NCI-H2107 (cell line): ENCODE measurements around the gene SLC38A3.

ENCODE experiments used
- DNase-seq: peaks from one replicate; lab custom pipeline; 2025; lab: John Stamatoyannopoulos, UW

Gene SLC38A3

DNA sequence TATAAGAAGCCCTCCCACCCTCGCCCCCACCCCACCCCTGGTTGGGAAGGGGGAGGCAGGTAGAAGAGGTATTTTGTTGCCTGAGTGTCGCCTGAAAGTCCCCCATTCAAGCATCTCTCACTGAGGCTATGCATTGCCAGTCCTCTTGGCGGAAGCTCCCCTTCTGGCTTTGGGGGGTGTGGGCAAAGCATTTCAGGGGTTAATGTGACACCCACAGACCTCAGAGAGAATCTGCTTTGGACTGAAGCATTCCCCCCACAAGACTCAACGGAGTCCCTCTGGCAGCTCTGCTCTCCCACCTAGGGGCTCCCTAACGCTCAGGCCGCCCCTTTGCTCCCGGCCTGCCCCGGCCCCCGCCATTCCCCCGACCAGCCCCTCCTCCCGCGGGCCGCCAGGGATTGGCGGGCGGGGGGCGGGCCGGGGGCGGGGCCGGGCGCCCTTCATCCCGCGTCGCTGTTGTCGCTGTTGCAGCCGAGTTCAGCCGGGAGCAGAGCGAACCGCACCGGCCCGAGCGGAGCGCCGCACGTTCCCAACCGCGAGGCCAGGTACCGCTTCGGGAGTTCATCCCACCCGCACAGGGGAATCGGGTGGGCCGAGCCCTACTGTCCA lies at the start of gene SLC38A3:
TSS of gene SLC38A3 (plus strand) at position 468 of the 609 bp plus-strand sequence. CDS start 8,929 bp downstream, outside the sequence.
- no peak for DNase-seq

DNA sequence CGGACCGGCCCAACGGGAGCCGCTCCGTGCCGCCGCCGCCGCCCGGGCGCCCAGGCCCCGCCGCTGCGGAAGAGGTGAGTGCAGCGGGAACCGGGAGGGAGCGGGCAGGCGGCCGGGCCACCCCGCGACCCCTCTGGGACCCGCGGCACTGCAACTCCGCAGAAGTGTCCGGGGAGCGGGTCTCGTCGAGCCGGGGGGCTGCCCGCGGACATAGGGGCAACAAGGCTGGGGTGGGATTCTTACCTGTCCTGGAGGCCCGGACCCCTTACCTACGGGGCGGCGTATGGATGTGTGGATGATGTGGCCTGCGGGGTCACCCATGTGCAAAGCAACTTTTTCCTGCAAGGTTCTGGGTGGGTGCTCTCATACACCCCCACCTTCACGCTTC lies 49.6 kb upstream of the SLC38A3 start:
- DNase-seq = no peak

DNA sequence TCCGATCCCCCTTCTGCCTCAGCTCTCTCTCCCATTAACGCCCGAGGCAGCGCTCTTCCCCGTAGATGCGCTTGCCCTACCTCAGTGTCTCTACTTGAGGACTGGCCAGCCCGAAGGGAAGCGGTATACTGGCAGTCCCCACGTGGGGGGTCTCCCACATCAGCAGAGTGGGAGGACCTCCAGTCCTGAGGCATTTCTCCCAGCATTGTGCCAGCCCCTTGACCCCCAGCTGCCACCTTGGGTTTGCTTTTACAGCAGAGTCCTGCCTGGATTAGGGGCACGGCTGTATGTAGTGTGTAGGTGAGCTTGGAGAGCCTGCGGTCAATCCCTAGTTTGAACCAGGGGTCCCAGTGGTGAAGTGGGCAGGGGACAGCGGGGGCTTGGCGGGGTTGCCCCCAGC lies 49.2 kb upstream of the SLC38A3 start:
- no peak for DNase-seq

DNA sequence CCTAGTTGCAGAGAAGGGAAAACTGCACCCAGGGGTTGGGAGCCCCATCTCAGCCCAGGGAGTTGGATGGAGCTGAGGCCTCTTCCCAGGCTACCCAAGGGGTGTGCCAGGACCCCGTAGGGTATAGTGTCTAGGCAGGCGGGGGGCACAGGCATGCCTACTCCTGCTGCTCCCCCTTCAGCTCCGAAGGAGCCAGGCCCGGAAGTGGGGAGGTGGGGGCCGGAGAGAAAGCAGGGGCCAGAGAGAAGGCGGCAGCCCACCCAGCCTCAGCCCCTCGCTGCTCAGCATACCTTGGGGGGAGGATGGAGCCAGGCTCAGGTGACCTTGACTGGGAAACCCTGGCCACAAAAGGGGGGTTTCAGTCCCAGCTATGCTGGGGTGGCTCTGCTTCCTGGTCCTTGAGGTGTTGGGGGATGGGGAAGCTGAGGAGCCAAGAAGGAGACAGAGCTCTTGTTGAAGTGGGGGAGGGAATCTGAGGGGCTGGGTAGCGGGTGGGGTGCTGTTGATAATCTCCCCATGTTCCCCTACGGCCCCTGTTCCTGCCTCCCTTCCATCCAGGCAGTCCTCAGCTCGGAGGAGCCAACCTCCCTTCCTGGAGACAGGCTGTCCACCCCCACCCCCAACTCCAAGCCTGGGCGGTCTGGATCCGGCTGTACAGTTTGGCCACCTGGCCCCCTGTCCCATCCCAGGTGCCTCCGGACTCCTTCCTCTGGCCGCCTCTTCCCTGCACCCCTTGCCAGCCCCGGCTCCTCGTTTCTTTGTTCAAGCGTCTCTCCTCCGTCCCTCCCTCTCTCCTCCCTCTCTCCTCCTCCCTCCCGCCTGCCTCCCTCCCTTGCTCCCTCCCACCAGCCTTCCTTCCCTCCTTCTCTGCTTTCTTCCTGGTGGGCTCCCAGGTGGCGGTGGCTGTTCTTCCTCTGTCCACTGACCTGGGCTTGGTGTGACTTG lies 48.2 kb upstream of the SLC38A3 start:
- DNase-seq = no peak

DNA sequence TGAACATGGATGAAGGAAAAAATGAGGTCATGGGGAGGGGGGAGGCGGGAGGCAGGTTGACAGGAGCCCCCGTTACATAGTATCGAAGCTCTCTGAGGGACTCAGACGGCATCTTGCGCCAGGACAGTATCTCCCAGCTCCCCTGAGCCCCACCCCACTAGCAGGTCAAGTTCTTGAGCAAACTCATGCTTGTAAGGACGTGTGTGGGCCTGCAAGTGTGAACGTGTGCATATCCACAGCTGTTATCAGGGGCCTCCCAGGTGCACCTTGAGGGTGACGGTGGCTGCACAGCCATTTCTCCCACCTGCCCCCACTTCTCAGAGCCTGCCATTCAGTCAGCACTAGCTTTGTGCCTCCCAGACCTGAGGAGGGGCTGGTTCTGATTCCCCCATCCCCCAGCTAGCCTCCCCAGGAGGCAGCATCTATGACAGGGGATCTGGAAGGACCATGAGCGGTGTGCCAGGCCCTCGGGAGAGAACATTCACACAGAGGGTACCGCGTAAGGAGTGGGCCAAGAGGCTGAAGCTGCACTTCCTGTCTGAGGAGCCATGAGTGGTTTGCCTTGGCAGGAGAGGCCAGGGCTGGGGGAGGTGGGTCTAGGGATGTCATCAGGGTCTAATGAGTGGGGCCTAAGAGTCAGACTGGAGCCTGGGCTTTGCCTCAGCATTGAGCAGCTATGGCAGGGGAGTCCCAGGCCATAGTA lies 47.1 kb upstream of the SLC38A3 start:
- DNase-seq = no peak

DNA sequence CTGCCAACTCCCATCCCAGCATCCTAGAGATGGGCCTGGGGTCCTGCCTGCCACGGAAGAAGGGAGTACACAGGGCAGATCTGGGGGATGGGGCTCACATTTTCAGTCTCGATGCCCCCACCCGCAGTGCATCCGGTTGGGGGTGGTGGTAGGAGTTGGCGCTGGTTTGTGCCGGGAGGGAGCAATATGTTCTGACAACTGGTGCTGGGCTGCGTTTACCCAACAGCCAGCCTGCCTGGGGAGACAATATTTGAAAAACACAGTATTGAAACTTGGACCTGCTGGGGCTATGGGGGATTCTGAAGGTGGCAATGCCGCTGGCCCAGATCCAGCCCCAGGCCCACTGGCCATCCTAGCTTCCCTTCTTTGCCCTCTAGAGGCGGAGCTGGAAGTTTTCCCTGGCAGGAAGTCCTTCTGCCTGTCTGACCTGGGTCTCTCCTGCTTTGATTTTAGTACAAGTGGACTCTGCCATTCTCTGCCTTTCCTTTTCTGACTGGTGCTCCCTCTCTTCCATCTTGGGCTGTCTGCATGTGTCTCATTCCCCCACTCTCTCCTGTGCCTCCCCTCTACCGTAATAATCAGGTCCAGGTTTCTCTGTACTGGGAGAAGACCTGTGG lies 46.4 kb upstream of the SLC38A3 start:
- no peak for DNase-seq

DNA sequence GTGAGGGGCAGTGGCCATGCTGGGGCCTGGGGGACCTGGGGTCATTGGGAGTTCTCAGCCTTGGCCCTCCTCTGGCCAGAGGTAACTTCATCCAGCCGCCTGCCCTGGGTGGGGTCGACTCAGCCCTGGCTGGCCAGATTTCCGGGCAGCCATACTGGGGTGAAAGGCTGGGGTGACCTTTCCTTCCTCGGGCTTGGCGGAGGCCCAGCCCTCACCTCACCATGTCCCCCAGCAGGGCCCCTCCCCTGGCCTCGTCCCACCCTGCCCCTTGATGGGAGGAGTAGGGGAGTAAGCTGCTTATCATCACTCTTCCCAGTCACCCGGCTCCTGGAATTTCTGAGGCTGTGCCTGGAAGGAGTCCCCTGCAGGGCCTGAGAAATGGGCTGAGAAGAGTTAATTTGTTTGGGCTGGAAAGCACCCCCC lies 44.5 kb upstream of the SLC38A3 start:
- no peak for DNase-seq

DNA sequence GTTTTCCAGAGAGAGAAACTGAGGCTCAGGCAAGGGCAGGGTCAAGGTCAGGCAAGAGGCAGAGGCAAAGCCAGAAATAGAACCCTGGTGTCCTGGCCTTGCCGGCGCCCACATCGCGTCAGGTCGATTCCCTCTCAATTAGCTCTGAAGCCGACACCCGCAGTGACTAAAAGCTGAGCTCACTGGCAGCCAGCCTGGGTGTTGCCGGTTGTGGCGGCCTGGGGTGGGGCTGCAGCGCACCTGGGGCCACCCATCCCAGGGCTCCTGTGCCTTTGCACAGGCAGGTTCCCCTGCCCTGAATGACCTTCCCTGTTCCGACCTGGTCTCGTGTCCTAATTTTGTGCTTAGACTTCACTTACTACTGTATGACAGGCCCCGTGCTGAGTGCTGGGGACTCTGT lies 43.8 kb upstream of the SLC38A3 start:
- DNase-seq = no peak

DNA sequence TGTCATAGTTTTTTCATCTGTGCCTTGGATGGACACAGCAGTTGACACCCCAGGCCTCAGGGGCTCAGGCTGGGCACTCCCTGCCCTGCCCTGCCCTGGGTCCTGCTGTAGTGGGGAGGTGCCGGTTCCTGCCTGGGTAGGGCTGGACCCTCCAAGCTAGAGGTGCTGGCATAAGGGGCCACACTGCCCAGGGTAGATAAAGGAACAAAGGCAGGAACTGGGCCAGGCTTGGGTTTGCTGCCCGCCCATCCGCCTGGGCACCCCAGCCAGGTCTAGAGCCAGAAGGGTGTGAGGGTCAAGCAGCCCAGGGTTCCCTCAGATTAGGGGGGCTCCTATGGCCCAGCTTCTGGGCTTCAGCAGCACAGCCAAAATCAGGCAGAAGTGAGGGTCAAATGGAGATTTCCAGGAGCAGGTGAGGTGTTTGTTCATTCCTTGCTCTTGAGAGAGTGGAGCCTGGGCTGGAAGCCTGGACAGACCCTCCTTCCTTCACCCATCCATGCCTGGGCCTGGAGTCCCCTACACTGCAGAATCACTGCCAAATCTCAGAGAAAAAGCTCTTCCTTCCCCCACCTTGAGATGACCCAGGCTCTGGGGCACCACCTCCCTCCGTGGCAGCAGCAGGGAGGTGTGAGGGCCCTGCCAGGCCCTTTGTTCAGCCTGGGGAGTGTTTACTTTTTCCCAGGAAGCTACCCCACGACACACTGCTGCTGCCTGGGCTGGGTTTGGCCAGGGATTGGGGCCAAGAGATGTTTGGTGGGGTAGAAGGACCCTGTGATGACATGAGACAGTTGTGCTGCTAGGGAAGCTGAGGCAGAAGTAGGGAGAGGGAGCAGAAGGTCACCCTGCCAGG lies 42.8 kb upstream of the SLC38A3 start:
- DNase-seq = no peak

DNA sequence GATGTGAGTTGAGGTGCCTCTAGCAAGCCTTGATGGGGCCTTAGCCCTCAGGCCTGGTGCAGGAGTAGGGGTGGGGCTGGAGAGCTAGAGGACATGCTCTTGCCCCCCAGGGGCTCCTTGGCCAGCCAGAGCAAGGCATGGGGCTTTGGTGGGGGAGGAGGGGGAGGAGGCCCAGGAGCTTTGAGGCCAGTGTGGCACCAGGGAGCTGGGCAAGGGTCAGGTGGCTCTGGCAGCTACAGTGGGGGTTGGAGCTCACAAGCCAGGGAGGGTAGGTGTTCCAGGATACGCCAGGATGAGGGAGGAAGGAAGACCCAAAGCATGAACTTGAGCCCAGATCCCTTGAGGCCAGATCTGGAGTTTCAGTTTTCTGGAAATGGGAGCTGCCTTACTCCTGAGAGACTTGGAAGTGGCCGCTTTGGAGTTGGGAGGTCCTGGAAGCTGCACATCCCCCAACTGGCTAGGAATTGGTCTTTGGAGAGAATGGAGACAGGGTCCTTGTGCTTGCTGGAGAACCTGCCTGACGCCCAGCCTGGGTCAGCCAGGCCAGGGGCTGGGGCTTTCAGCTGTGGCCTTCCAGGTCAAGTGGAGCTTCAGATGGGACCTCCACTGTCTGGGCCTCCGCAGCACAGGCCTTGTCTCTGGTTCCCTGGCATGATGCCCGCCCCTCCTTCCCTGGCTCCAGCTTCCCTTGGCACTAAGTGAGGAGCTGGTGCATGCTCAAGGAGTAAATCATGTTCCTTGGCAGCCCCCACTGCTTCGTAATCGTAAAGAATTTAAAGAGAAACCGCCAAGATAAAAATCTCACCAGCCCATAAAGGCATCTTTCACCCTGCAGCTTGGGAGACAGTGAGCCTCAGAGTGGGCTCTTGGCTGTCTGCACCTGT lies 41.3 kb upstream of the SLC38A3 start:
- DNase-seq = no peak

DNA sequence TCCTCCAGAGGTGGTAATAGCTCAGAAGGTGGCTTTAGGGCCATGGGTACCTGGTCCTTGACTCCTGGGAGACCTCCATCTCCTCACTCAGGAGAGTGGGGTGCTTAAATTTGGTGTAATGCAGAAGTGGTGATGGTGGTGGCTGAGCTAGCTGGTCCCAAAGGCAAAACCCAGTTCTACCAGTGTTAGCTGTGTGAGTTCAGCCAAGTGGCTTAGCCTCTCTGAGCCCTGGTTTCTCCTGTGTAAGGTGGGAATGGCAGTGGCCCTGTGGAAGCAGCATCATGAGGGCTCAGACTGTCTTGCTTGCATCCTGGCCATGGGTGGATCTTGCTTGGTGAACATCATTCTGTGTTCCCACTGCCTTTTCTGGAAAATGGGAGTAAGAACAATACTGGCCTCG lies 40.6 kb upstream of the SLC38A3 start:
- no peak for DNase-seq

DNA sequence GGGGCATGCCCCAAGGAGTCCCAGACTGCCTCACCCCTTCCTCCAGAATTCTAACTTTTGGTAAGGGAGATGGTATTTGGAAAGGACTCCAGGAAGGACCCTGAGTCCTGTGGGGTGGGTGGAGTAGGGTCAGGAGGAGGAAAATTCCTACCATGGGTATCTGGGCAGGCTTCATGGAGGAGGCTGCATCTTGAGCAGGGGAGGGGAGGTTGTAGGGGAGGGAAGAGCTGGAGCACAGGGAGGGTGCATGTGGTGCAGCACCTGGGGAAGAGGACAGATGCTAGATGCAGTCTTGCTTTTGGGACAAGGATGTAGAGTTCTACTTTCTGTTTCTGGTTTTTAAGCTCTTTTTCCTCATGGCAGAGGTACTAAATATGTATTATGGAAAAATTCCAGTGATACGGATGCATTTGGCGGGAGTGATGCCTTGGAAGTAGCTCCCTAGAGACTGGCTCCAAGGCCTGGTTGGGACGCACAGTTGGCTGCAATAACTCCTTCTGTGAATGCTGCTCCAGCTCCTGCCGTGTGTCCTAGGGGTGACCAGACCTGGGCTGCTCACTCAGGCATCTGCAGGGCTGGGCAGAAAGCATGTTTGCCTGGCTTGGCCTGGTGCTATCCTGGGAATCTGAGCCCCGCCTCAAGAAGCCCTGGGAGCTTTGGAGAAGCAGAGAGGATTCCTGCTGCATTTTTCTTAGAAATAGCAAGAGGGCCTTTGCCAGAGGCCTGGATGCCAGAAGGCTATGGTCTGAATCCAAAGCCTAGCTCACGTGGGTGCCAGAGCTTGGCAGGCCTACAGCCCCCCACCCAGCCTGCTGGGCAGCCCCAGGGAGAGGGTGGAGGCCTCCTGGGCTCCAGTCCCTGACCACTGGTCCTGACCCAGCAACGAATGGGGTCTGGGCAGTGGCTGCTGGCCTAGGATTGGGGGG lies 39.8 kb upstream of the SLC38A3 start:
- DNase-seq = no peak

DNA sequence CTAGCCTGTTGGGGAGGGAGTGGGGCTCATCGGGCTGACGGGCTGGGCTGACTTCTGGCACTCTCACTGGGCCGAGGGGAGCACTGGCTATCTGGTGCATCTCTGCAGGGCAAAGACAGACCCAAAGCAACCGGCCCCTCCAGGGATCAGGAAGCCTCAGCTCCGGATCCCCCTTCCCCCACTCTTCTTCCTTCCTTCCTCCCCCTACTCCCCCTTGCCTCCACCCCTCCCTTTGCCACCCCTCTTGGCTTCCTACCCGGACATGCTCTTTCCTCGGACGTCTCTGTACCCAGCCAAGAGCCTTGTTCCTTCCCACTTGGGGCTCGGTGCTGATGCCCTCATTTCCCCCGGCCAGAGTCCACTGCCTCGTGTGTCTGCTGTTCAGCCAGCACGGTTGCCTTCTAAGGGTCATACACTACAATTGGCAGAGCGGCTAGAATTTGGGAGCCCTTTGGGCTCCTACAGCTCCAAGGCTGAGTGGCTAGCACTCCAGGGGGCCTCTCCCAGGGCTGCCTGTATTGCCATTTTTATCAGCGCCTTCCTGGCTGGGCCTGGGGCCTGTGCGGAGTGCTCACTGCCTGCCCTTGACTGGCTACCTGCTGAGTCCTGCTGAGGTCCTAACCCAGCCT lies 39.0 kb upstream of the SLC38A3 start:
- no peak for DNase-seq

DNA sequence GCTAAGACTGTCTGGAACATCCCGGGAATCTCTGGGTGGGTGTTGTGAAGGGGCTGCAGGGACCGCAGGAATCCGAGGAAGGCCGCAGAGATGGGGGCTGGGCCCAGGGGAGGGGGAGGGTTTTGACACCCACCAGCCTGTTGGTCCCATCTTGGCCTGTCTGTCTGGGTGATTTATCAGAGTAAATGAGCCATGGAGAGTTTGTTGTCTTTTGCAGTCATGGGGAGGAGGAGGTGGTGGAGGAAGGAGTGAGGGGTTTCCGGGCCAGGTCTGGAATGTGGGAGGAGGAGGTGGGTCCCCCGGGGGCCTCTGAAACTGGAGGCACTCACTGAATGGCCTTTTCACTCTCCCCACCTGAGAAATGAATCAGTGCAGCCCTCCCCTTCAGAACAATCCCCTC lies 38.5 kb upstream of the SLC38A3 start:
- DNase-seq = no peak

DNA sequence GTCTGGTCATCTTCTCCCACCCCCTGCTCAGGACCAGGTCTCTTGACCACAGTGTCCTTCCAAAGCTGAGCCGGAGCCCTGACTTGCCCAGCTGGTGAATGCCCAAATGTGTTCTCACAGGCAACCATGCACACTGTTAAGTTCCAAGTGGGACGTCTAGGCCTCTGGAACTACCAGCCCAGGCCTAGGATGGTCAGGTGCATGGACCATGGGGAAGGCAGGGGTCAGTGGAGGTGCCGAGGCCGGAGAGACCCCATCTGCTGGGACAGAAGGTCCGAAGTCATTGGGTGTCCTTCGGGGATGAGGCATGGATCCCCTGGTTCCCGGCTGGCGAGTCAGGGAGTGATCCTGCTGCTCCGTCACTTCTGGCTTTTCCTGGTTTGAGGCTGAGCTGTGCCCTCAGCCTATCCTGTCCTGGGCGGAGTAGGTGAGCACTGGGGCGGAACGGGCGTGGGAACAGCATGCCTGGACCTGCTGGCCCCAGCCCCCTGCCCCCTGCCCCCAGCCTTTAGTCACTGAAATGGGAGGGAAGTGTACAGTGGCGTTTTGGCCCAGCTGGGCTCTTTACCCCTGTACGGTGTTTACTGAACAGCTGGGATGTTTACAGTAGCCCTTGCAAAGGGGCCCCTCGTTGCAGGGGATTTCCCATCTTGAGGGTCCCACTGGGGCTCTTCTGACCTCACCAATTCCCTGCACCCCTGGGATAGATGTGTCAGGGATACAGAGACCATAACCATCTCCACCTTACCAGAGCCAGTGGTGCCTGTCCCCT lies 37.8 kb upstream of the SLC38A3 start:
- no peak for DNase-seq

DNA sequence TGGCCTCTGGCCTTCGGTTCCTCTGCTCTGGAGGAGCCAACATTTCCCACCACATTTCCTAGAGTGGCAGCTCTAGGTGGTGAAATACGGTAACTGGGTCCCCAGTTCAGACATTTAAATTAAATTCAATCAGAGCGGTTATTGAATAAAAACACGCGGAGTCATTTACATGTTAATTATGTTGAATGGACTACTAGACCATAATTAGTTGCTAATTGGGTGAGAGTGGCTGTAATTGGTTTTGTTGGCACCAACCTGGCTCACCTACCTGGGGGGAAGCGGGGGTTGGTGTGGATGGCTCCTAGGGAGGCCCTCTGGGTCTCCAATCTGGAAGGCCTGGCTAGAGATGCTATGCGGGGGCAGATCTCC lies 37.2 kb upstream of the SLC38A3 start:
- DNase-seq = no peak

DNA sequence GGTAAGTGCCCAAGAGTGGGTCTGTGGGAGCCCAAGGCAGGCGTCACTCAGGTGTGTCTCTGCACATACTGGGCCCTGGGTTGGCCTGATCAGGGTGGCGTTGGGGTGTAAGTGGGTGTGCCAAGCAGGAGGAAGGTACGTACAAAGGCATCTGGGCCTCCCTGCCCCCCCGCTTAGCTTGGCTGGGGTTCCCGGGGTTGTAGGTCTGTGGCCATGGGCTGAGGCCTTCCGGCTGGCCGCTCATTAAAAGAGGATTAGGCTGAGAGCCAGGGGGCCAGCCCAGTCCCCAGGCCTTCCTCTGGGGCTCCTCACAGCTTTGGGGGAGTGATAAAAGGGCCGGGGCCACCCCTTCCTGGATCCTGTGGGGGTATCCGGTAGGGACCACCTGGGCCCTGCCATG lies 36.7 kb upstream of the SLC38A3 start:
- no peak for DNase-seq

DNA sequence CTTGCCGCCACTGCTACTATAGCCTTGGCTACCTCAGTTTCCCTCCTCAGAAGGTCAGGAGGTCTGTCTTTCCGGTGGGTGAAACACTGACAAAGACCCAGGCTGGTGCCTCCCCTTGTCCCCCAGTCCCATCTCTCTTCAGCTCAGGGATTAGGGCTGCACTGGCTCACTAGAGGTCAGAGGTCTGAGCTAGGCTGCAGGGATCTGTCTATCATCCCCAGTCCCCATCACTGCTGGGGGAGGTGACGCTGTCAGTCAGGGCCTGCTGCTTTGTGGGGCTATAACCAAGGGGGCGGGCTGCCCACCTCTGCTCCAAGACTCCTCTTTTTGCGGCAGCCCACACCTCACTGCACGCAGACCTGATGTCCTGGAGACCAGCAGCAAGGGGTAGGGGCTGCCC lies 36.3 kb upstream of the SLC38A3 start:
- DNase-seq = no peak
